Testis (tissue), 3 donors: ENCODE measurements around the gene TRIM63. TPM values are rescaled to one million over a fixed set of nuclear protein-coding genes. Genes with fewer than 3 reads are reported as not detected.

ENCODE experiments used
- DNase-seq: peaks from one replicate; pipeline ENCODE4 v3.0.0-alpha.2; 2019
- H3K27ac ChIP-seq, 2 donors: fragments of 200-600 bp; sonication (generic); one replicate each; pipeline ENCODE4 v1.5.1; 2019
- H3K27me3 ChIP-seq: fragments of 200-600 bp; sonication (generic); one replicate; pipeline ENCODE4 v1.5.1; 2019
- H3K36me3 ChIP-seq: fragments of 200-600 bp; sonication (generic); one replicate; pipeline ENCODE4 v1.5.1; 2017; ENCODE audit warnings: low read depth; ENCODE audit errors: missing control alignments
- H3K4me1 ChIP-seq: fragments of 200-600 bp; sonication (generic); one replicate; pipeline ENCODE4 v1.5.1; 2019
- H3K4me3 ChIP-seq, 2 donors: fragments of 200-600 bp; sonication (generic); one replicate each; pipeline ENCODE4 v1.5.1; 2017 to 2019
- H3K9me3 ChIP-seq: fragments of 200-600 bp; sonication (generic); one replicate; pipeline ENCODE4 v1.5.1; 2017
- CTCF ChIP-seq, 3 experiments: fragments of 450-650 bp in 2 of 3; fragments of 200-600 bp in 1 of 3; sonication (generic) in 1 of 3; IDR thresholded peaks; one replicate each; pipeline ENCODE4 v1.5.1; 2016 to 2019; ENCODE audit warnings: antibody characterized with exemption in 3 of 3, mild to moderate bottlenecking in 2 of 3, moderate library complexity in 1 of 3
- POLR2A ChIP-seq: fragments of 450-650 bp; IDR thresholded peaks from one replicate; pipeline ENCODE4 v1.6.1; 2017; ENCODE audit warnings: antibody characterized with exemption, mild to moderate bottlenecking, moderate library complexity
- WGBS, 2 donors: methylation state at CpG; one replicate each; pipeline ENCODE4 v1.1.5; 2018; 5-methylcytosine and 5-hydroxymethylcytosine counted together
- intact Hi-C: fragments of 100-400 bp; cut with DNase I; formaldehyde crosslinking; loops from one replicate; pipeline ENCODE4 v1.15.1; 2023; ENCODE audit warnings: low total_unique reads
- polyA plus RNA-seq: library from polyadenylated mRNA; stranded (reverse); fragments of 350-450 nt; fragmentation: Illumina TruSeq; extraction: RNeasy Lipid Tissue Mini Kit (QIAGEN cat#74804); gene quantifications from one replicate; pipeline ENCODE4 v1.2.3, GENCODE V29; 2014; ENCODE audit warnings: low read depth, low replicate concordance; ENCODE audit not compliant: insufficient read depth
- small RNA-seq, 2 donors: library from RNA; depleted of rRNA; stranded (forward); fragments of <200 nt; gene quantifications; one replicate each; pipeline ENCODE3, GENCODE V24; 2016
- total RNA-seq, 2 donors: library from RNA; depleted of rRNA; stranded (reverse); fragments of >200 nt; gene quantifications; one replicate each; pipeline ENCODE4 v1.2.3, GENCODE V29; 2016

Gene TRIM63
- total and polyA plus RNA-seq, 3 donors from 2014 or later = 0.50 to 1.2 (median 0.71) TPM

- intact Hi-C loops = no loop called here
- TF ChIP-seq POLR2A = no peak
- no peak for TF ChIP-seq CTCF (IDR thresholded peaks at IDR 0.05)
- no peak overlapping the region for H3K27ac ChIP-seq
- H3K4me3 ChIP-seq = no peak overlapping the region
- no peaks in the 10 kb centered on the region for H3K9me3 ChIP-seq
- peaks cover 18% of the 10 kb centered on the region for H3K4me1 ChIP-seq
- no peaks in the 10 kb centered on the region for H3K27me3 ChIP-seq
- no peak for DNase-seq
- 65 to 68% methylated on average over 3 to 4 of the region's 4 CpGs for WGBS, 2 donors
- no peaks in the 10 kb centered on the region for H3K36me3 ChIP-seq
These were observed 61.9 kb downstream of the TRIM63 start for GRCh38 chr1:26005434-26006105.

GRCh38 chr1:26003756-26004155, 63.7 kb downstream of the TRIM63 start:
- Histone ChIP-seq H3K9me3 (no peaks in the 10 kb centered on the region), H3K36me3 (no peaks in the 10 kb centered on the region), H3K27ac (no peak overlapping the region), H3K4me3 (no peak overlapping the region), H3K4me1 (peaks cover 26% of the 10 kb centered on the region), H3K27me3 (no peaks in the 10 kb centered on the region)
- TF ChIP-seq POLR2A = no peak
- no peak for TF ChIP-seq CTCF (IDR thresholded peaks at IDR 0.05)
- intact Hi-C loops = no loop called here
- WGBS, 2 donors = 75 to 92% methylated on average over 2 of the region's 2 CpGs
- DNase-seq = no peak

- no peaks in the 10 kb centered on the region for H3K9me3 ChIP-seq
- no peak for DNase-seq
- no peak for TF ChIP-seq CTCF (IDR thresholded peaks at IDR 0.05)
- TF ChIP-seq POLR2A = no peak
- H3K4me1 ChIP-seq = peaks cover 31% of the 10 kb centered on the region
- H3K27me3 ChIP-seq = no peaks in the 10 kb centered on the region
- intact Hi-C loops = no loop called here
- H3K4me3 ChIP-seq = no peak overlapping the region
- 76 to 86% methylated on average over 4 of the region's 4 CpGs for WGBS, 2 donors
- no peaks in the 10 kb centered on the region for H3K36me3 ChIP-seq
- H3K27ac ChIP-seq = no peak overlapping the region
These were observed 64.2 kb downstream of the TRIM63 start for GRCh38 chr1:26003262-26003661.

Small RNA genes lying within 50 kb of the gene (small RNA-seq; reads per million reads assigned to genes)
- gene RF00283 = 0 reads per million in 2 donors
- 0 reads per million in 2 donors for gene RF00492

Other genes with a start within 250 kb of the TRIM63 start
- 100 to 1,000 TPM; 148 to 166 TPM for gene MTFR1L, start 247.7 kb downstream of the TRIM63 start, total RNA-seq
- 253 TPM for gene MTFR1L, start 247.7 kb downstream of the TRIM63 start, polyA plus RNA-seq
- gene AUNIP, start 208.2 kb downstream of the TRIM63 start, total RNA-seq = 10 to 100 TPM; 14.1 to 22.5 TPM
- 28.5 TPM for gene AUNIP, start 208.2 kb downstream of the TRIM63 start, polyA plus RNA-seq
- 10 to 100 TPM; 92.4 to 94.8 TPM for gene PAQR7, start 191.9 kb downstream of the TRIM63 start, total RNA-seq
- gene PAQR7, start 191.9 kb downstream of the TRIM63 start, polyA plus RNA-seq = 89.3 TPM
- gene STMN1, start 161.2 kb downstream of the TRIM63 start, total RNA-seq = 100 to 1,000 TPM; 230 to 393 TPM
- 727 TPM for gene STMN1, start 161.2 kb downstream of the TRIM63 start, polyA plus RNA-seq
- gene PAFAH2, start 69.6 kb downstream of the TRIM63 start, total RNA-seq = 10 to 100 TPM; 14.5 to 24.1 TPM
- 18.9 TPM for gene PAFAH2, start 69.6 kb downstream of the TRIM63 start, polyA plus RNA-seq
- gene EXTL1, start 45.9 kb downstream of the TRIM63 start, total RNA-seq = 1 to 10 TPM; 1.3 to 2.8 TPM
- 1.3 TPM for gene EXTL1, start 45.9 kb downstream of the TRIM63 start, polyA plus RNA-seq
- under 1 TPM; 0.24 to 0.87 TPM for gene SLC30A2, start 21.5 kb downstream of the TRIM63 start, total RNA-seq
- gene SLC30A2, start 21.5 kb downstream of the TRIM63 start, polyA plus RNA-seq = 1.0 TPM
- 10 to 100 TPM in 1 of 2 donors, 1 to 10 TPM in 1; 9.9 to 11.7 TPM for gene PDIK1L, start 44.2 kb upstream of the TRIM63 start, total RNA-seq
- gene PDIK1L, start 44.2 kb upstream of the TRIM63 start, polyA plus RNA-seq = 7.0 TPM
- 1 to 10 TPM; 1.8 to 3.2 TPM for gene FAM110D, start 91.4 kb upstream of the TRIM63 start, total RNA-seq
- 1.3 TPM for gene FAM110D, start 91.4 kb upstream of the TRIM63 start, polyA plus RNA-seq
- gene C1orf232, start 101.3 kb upstream of the TRIM63 start, total RNA-seq = not detected
- gene C1orf232, start 101.3 kb upstream of the TRIM63 start, polyA plus RNA-seq = not detected
- 10 to 100 TPM; 37.3 to 56.7 TPM for gene ZNF593, start 102.3 kb upstream of the TRIM63 start, total RNA-seq
- 22.8 TPM for gene ZNF593, start 102.3 kb upstream of the TRIM63 start, polyA plus RNA-seq
- 1 to 10 TPM in 1 of 2 donors, not detected in 1; 1.7 TPM for gene ZNF593OS, start 104.2 kb upstream of the TRIM63 start, total RNA-seq
- 0.62 TPM for gene ZNF593OS, start 104.2 kb upstream of the TRIM63 start, polyA plus RNA-seq
- 1 to 10 TPM; 7.6 to 9.6 TPM for gene CNKSR1, start 109.9 kb upstream of the TRIM63 start, total RNA-seq
- gene CNKSR1, start 109.9 kb upstream of the TRIM63 start, polyA plus RNA-seq = 2.7 TPM
- gene CATSPER4, start 123.0 kb upstream of the TRIM63 start, total RNA-seq = 1 to 10 TPM; 4.9 to 8.2 TPM
- 13.2 TPM for gene CATSPER4, start 123.0 kb upstream of the TRIM63 start, polyA plus RNA-seq
- 10 to 100 TPM; 52.1 to 61.8 TPM for gene CEP85, start 166.6 kb upstream of the TRIM63 start, total RNA-seq
- 82.5 TPM for gene CEP85, start 166.6 kb upstream of the TRIM63 start, polyA plus RNA-seq
- 10 to 100 TPM; 24.4 to 25.4 TPM for gene SH3BGRL3, start 212.5 kb upstream of the TRIM63 start, total RNA-seq
- gene SH3BGRL3, start 212.5 kb upstream of the TRIM63 start, polyA plus RNA-seq = 76.6 TPM
- gene UBXN11, start 239.0 kb upstream of the TRIM63 start, total RNA-seq = 10 to 100 TPM; 39.7 to 51.7 TPM
- gene UBXN11, start 239.0 kb upstream of the TRIM63 start, polyA plus RNA-seq = 65.9 TPM